ENCODE data around the gene MVK.

The MVK gene

GRCh38 chr12:109637996-109638395 lies 64.4 kb downstream of the MVK start:
- DNase-seq, result no peak

- no peak for DNase-seq
These were observed 65.1 kb downstream of the MVK start for GRCh38 chr12:109638735-109639134.

GRCh38 chr12:109639151-109639872 lies 65.7 kb downstream of the MVK start:
- DNase-seq, result no peak

- DNase-seq, result no peak
These were observed 67.4 kb downstream of the MVK start for GRCh38 chr12:109640961-109641360.

GRCh38 chr12:109641422-109641821 lies 67.8 kb downstream of the MVK start:
- DNase-seq, result no peak

GRCh38 chr12:109642506-109643132 lies 69.0 kb downstream of the MVK start:
- DNase-seq, result no peak

- no peak for DNase-seq
These were observed 71.6 kb downstream of the MVK start for GRCh38 chr12:109645194-109645593.

- DNase-seq, result no peak
These were observed 72.1 kb downstream of the MVK start for GRCh38 chr12:109645708-109646107.
